ENCODE data around the gene ICA1. TPM values are rescaled to one million over a fixed set of nuclear protein-coding genes. Genes with fewer than 3 reads are reported as not detected.

ICA1 gene
- total RNA-seq, 1 donor from 2014 or later, result 48.8 TPM

DNA sequence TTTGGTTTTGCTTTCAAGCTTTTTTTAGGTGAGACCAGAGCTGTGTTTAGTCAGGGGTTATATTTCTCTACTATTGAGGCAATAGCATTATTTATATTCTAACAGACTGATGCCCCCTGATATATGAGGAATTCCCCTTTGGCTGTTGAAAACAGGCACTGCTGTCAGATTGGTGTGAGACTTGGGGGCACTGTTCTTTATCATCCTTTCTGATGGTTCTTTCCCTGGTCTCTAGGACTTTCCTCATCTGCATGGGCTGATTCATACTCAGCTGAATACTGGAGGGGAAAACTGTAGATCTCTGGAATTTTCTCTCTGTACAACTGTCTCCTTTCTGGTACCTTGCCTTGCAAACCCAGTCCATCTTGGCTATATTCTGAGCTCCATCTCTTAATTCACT is 10.0 kb upstream of the ICA1 start:
- DNase-seq (ENCODE audit: low spot score, unreplicated experiment), result no peak
- Mint-ChIP-seq H3K27me3 (no peaks in the 10 kb centered on the region), H3K9me3 (ENCODE audit: low read depth) (no peaks in the 10 kb centered on the region), H3K27ac (no peak overlapping the region), H3K4me1 (ENCODE audit: low read depth) (no peaks in the 10 kb centered on the region), H3K4me3 (ENCODE audit: low read depth) (no peak overlapping the region), H3K36me3 (ENCODE audit: insufficient read depth) (no peaks in the 10 kb centered on the region)
- TF ChIP-seq, protein P1, sequence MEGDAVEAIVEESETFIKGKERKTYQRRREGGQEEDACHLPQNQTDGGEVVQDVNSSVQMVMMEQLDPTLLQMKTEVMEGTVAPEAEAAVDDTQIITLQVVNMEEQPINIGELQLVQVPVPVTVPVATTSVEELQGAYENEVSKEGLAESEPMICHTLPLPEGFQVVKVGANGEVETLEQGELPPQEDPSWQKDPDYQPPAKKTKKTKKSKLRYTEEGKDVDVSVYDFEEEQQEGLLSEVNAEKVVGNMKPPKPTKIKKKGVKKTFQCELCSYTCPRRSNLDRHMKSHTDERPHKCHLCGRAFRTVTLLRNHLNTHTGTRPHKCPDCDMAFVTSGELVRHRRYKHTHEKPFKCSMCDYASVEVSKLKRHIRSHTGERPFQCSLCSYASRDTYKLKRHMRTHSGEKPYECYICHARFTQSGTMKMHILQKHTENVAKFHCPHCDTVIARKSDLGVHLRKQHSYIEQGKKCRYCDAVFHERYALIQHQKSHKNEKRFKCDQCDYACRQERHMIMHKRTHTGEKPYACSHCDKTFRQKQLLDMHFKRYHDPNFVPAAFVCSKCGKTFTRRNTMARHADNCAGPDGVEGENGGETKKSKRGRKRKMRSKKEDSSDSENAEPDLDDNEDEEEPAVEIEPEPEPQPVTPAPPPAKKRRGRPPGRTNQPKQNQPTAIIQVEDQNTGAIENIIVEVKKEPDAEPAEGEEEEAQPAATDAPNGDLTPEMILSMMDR (IDR thresholded peaks at IDR 0.05; ENCODE audit: unreplicated experiment), result no peak

DNA sequence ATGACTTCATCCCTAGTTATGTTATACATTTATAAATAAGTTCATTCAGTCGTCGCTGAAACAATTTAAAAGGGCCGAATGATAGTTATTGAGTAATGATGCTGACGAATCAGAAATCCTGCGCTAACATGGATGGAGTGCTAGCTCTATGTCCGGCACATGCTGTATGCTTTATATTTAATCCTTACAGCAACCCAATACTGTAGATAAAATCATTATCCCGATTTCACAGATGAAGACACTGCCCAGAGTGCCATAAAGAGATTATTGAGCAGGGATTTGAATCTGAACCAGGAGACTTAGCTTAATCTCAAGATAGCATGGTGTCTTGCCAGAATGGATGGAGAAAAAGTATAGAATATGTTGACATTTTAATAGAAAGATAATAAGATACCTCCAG is 1.1 kb upstream of the ICA1 start:
- TF ChIP-seq, protein P1 (IDR thresholded peaks at IDR 0.05; ENCODE audit: unreplicated experiment), result no peak
- Mint-ChIP-seq H3K27me3 (no peaks in the 10 kb centered on the region), H3K27ac (peak overlapping the region; percentile 96), H3K36me3 (ENCODE audit: insufficient read depth) (no peaks in the 10 kb centered on the region), H3K4me3 (ENCODE audit: low read depth) (peak overlapping the region; percentile 79), H3K9me3 (ENCODE audit: low read depth) (no peaks in the 10 kb centered on the region), H3K4me1 (ENCODE audit: low read depth) (peaks cover 13% of the 10 kb centered on the region)
- DNase-seq (ENCODE audit: low spot score, unreplicated experiment), result no peak

DNA sequence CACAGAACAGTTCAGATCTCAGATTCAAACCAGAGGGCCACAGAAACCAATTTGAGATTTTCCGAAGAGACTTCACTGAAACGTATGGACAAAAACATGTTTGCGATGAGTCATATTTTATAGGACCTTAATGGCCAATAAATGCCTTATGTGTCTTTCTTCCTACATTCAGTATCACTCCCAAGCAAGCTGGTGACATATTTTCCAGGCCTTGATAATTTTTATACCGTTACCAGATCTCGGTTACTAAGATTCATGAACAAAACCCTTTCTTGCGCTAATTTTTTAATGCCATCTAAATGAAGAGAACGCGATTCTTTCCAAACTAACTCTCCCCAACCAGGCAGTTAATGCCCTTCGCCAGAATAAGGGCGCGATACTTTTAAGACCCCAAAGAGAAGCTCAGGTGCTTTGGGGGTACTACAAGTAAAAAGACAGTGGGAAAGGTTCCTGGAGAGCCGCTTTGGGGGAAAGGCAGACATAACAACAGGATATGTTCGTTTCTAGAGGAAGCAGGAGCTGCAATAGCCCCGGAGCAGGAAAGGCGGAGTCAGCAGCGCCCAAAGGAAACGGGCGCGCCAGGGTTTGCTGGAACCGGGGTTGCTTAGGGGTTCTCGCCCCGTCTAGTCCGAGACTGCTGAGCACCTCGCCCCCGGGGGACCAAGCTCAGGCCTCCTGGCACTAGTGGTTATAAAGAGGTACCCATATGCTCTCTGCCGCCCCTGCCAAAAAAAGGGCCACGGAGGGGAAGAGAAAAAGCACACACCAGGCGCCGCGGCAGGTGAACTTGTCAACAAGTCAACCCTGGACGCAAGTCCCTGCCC is 884 bp downstream of the ICA1 start:
- peak overlapping the region; percentile 92 for H3K27ac Mint-ChIP-seq
- no peaks in the 10 kb centered on the region for H3K9me3 Mint-ChIP-seq (ENCODE audit: low read depth)
- H3K4me1 Mint-ChIP-seq (ENCODE audit: low read depth), result peaks cover 13% of the 10 kb centered on the region
- peak overlapping the region; percentile 89 for H3K4me3 Mint-ChIP-seq (ENCODE audit: low read depth)
- TF ChIP-seq, protein P1 (IDR thresholded peaks at IDR 0.05; ENCODE audit: unreplicated experiment), result peak; percentile 4
- H3K27me3 Mint-ChIP-seq, result no peaks in the 10 kb centered on the region
- peak; percentile 24 for DNase-seq (ENCODE audit: low spot score, unreplicated experiment)
- H3K36me3 Mint-ChIP-seq (ENCODE audit: insufficient read depth), result no peaks in the 10 kb centered on the region

DNA sequence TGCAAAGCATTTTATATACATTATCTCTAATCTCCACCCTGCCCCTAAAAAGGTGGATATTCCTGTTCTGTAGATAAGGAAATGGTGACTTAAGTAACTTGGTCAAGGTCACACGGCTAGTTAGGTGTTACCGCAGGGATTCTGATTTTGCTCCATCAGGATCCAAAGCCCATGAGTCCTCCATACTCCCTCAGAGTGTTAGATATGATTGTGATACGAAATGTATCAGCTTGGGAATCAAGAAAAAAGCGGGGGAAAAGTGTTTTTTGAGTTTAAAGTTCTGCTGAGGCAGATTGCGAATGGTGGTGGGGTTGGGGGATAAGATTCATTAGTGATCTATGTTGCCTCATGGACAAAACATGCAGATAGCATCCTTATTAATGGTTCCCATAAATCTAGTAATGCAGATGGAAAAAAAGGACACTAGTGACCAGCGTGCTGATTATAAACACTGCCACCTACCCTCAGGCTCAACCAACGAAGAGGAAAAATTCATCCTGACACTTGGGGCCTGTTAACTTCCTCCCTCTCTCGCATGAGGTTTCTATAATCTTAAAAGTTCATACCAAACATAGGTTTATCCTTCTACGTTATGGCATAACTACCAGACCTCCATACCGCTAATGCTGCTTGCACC is 2.3 kb downstream of the ICA1 start:
- Mint-ChIP-seq H3K4me3 (ENCODE audit: low read depth) (no peak overlapping the region), H3K27me3 (no peaks in the 10 kb centered on the region), H3K27ac (no peak overlapping the region), H3K36me3 (ENCODE audit: insufficient read depth) (no peaks in the 10 kb centered on the region), H3K4me1 (ENCODE audit: low read depth) (peaks cover 13% of the 10 kb centered on the region), H3K9me3 (ENCODE audit: low read depth) (no peaks in the 10 kb centered on the region)
- TF ChIP-seq, protein P1 (IDR thresholded peaks at IDR 0.05; ENCODE audit: unreplicated experiment), result no peak
- no peak for DNase-seq (ENCODE audit: low spot score, unreplicated experiment)

DNA sequence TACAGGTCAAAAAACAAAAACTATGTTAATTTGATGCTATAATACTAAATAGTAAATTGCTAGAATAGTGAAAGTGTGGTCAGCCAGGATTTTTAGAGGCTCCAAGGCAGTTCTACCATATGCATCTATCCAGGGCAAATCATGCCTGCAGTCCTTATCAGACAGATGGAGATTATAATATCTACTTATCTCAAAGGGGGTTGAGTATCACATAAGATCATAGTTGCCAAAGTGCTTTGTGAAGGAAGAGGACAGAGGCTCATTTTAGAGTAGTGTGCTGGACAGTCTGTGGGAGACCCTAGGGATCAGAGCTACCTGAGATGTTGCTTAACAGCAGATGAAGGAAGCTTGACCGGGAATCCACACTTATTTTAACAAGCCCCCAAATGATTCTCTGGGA is 3.2 kb downstream of the ICA1 start:
- no peaks in the 10 kb centered on the region for H3K36me3 Mint-ChIP-seq (ENCODE audit: insufficient read depth)
- H3K9me3 Mint-ChIP-seq (ENCODE audit: low read depth), result no peaks in the 10 kb centered on the region
- H3K27ac Mint-ChIP-seq, result no peak overlapping the region
- H3K4me1 Mint-ChIP-seq (ENCODE audit: low read depth), result peaks cover 18% of the 10 kb centered on the region
- H3K27me3 Mint-ChIP-seq, result no peaks in the 10 kb centered on the region
- TF ChIP-seq, protein P1 (IDR thresholded peaks at IDR 0.05; ENCODE audit: unreplicated experiment), result no peak
- DNase-seq (ENCODE audit: low spot score, unreplicated experiment), result no peak
- no peak overlapping the region for H3K4me3 Mint-ChIP-seq (ENCODE audit: low read depth)
